ENCODE measurements around the gene SYNE4. TPM values are rescaled to one million over a fixed set of nuclear protein-coding genes. Genes with fewer than 3 reads are reported as not detected.
"Not testable (repeated sequence)": the region's sequence is repeated elsewhere in the genome, so short reads cannot be mapped to it uniquely, and the experiment has no call there.

The SYNE4 gene
- total RNA-seq, 1 donor from 2014 or later: 8.1 TPM

DNA sequence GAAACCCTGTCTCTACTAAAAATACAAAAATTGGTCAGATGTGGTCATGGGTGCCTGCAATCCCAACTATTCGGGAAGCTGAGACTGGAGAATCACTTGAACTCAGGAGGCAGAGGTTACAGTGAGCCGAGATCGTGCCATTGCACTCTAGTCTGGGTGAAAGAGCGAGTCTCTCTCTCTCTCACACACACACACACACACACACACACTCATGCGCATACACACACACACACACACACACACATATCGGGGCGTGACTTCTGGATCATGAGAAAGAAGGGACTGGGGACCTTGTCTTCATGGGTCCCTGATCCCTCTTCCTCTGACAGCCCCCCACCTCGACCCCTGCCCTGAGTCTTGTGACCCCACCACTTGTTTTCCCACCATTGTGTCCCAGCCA, 25.4 kb downstream of the SYNE4 start:
- H3K4me1 ChIP-seq: no peaks in the 10 kb centered on the region
- DNase-seq: no peak
- H3K27ac ChIP-seq: no peak overlapping the region
- no peaks in the 10 kb centered on the region for H3K9me3 ChIP-seq
- no peaks in the 10 kb centered on the region for H3K36me3 ChIP-seq
- intact Hi-C loops (cut with DNase I): no loop called here
- no peak for ATAC-seq
- H3K27me3 ChIP-seq: peaks cover 28% of the 10 kb centered on the region
- TF ChIP-seq, protein P1, sequence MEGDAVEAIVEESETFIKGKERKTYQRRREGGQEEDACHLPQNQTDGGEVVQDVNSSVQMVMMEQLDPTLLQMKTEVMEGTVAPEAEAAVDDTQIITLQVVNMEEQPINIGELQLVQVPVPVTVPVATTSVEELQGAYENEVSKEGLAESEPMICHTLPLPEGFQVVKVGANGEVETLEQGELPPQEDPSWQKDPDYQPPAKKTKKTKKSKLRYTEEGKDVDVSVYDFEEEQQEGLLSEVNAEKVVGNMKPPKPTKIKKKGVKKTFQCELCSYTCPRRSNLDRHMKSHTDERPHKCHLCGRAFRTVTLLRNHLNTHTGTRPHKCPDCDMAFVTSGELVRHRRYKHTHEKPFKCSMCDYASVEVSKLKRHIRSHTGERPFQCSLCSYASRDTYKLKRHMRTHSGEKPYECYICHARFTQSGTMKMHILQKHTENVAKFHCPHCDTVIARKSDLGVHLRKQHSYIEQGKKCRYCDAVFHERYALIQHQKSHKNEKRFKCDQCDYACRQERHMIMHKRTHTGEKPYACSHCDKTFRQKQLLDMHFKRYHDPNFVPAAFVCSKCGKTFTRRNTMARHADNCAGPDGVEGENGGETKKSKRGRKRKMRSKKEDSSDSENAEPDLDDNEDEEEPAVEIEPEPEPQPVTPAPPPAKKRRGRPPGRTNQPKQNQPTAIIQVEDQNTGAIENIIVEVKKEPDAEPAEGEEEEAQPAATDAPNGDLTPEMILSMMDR (IDR thresholded peaks at IDR 0.05): no peak
- H3K4me3 ChIP-seq: no peak overlapping the region

DNA sequence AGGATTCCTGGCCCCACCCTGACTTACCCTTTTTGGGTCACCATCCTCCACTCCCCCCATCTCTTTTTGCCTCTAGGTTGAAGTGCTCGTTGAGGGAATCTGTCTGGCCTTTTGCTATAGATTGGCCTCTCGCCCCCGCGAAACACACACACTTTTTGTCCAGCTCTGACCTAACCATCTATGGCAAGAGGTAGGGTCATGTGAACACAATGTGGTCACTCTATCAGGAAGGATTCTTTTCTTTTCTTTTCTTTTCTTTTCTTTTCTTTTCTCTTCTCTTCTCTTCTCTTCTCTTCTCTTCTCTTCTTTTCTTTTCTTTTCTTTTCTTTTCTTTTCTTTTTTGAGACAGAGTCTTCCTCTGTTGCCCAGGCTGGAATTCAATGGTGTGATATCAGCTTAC, 27.6 kb downstream of the SYNE4 start:
- H3K27ac ChIP-seq; intact Hi-C loops (cut with DNase I); H3K9me3 ChIP-seq; H3K4me1 ChIP-seq; ATAC-seq; H3K36me3 ChIP-seq; H3K27me3 ChIP-seq; H3K4me3 ChIP-seq; DNase-seq: not testable (repeated sequence)

DNA sequence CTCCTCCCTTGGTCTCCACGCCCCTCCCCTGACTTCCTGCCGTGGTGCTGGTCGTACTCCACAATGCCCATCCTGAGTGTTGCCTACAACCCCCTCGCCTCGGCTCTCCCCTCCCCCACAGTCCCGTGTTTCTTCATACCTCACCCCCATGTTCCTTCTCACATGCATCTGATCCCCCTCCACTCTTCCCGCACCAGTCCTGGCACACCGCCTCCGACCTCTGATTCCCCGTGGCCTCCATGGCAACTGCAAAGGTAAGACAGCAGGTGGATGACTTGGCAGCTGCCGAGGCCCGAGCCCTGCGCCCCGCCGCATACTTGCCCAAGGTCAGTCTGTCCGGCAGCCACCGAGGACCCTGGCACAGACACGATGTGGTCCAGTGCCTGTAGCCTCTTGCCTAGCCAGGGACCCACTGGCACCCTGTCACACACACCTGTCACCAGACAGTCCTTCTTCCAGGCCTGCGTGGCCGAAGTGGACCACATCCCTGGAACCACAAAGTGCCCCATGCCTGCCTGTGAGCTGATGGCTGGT, 29.7 kb downstream of the SYNE4 start:
- Histone ChIP-seq H3K27ac (no peak overlapping the region), H3K4me3 (no peak overlapping the region), H3K4me1 (no peaks in the 10 kb centered on the region), H3K27me3 (no peaks in the 10 kb centered on the region), H3K36me3 (no peaks in the 10 kb centered on the region), H3K9me3 (no peaks in the 10 kb centered on the region)
- ATAC-seq (no peak), DNase-seq (no peak)
- intact Hi-C loops (cut with DNase I): no loop called here
- TF ChIP-seq, protein P1 (IDR thresholded peaks at IDR 0.05): no peak

DNA sequence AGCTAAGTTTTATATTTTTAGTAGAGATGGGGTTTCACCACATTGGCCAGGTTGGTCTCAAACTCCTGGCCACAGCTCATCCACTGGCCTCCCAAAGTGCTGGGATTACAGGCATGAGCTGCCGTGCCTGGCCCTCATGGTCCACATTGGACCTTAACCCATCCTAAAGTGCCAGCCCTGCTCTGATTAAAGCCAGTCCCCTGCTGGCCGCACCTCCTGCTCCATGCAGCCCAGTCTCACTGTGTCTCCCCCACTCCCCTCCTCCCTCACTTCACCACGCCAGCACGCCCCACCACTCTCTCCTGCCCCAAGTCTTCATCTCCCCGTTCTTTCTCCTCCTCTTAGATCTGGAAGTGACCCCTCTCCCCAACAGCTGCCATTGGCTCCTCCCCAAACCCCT, 30.3 kb downstream of the SYNE4 start:
- ATAC-seq (no peak), DNase-seq (no peak)
- Histone ChIP-seq H3K9me3 (no peaks in the 10 kb centered on the region), H3K36me3 (no peaks in the 10 kb centered on the region), H3K27me3 (no peaks in the 10 kb centered on the region), H3K4me3 (no peak overlapping the region), H3K4me1 (no peaks in the 10 kb centered on the region), H3K27ac (no peak overlapping the region)
- TF ChIP-seq, protein P1 (IDR thresholded peaks at IDR 0.05): no peak
- intact Hi-C loops (cut with DNase I): no loop called here

DNA sequence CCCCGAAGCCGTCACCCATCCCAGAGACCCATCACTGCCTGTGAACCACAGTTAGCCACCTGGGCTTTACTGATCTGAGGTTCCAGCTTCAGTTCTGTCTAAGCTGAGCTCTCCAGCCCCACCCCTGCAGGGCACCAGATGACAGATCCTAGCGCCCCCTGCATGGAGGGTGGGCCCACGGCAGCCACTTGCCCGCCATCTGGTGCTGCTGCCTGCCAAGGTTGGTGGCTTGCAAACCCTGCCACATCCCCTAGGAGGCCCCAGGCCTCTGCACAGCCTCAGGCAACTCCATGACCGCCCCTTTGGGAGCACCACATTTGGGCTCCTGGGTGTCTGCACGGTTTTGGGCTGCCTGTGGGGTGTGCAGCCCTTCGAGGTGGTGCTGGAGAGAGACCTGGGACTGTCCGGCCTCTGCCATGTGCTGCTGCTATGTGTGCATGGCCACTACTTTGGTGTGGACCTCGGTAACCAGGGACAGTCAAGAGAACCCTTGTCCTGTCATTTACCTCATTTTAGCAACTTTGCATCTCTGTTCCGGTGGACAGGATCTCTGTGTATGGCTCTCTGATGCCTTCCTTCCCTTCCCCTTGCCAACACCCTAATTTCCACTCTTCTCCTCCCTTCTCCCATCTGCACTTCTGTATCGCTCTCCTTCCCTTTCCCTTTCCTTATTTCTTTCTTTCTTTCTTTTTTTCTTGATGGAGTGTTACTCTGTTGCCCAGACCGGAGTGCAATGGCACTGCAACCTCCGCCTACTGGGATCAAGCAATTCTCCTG, 31.0 kb downstream of the SYNE4 start:
- Histone ChIP-seq H3K36me3 (no peaks in the 10 kb centered on the region), H3K4me3 (no peak overlapping the region), H3K27me3 (no peaks in the 10 kb centered on the region), H3K4me1 (no peaks in the 10 kb centered on the region), H3K9me3 (no peaks in the 10 kb centered on the region), H3K27ac (no peak overlapping the region)
- ATAC-seq: peak; percentile 14
- no peak for DNase-seq
- TF ChIP-seq, protein P1 (IDR thresholded peaks at IDR 0.05): no peak
- intact Hi-C loops (cut with DNase I): no loop called here

DNA sequence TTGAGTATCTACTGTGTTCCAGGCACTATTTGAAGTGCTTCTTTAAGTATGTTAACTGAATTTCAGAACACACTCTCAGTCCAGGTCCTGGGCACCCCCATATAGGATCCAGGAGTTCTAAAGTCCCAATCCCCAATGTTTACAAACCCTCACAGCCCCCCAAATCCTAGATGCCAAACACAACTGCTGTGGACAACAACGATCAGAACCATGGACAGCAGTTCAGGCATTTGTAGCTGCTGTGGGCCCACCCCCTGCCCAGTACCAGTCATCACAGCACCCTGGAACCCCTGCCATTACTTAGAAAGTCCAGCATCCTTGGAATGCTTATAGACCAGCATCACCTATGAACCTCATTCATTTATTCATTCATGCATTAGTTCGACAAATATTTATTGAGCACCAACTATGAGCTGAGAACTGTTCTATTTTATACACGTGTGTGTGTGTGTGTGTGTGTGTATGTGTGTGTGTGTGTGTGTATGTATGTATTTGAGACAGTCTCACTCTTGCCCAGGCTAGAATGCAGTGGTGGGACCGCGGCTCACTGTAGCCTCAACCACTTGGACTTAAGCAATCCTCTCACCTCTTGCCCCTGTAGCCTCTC, 32.9 kb downstream of the SYNE4 start:
- no peak overlapping the region for H3K27ac ChIP-seq
- no peaks in the 10 kb centered on the region for H3K9me3 ChIP-seq
- ATAC-seq (no peak), DNase-seq (no peak)
- no peaks in the 10 kb centered on the region for H3K4me1 ChIP-seq
- H3K36me3 ChIP-seq: no peaks in the 10 kb centered on the region
- TF ChIP-seq, protein P1 (IDR thresholded peaks at IDR 0.05): no peak
- no peak overlapping the region for H3K4me3 ChIP-seq
- intact Hi-C loops (cut with DNase I): no loop called here
- no peaks in the 10 kb centered on the region for H3K27me3 ChIP-seq
